WERI-Rb-1 (cell line): Measurements from ENCODE around the gene ABHD12.
A peak's percentile ranks its signal among the peaks of the same experiment; 100 is the strongest.

ENCODE experiments used
- DNase-seq: peaks from one replicate; pipeline ENCODE4 v3.0.0-alpha.2; 2020
- H3K27ac ChIP-seq: fragments of 250-450 bp; sonication (Bioruptor Pico); 2 replicates; pipeline ENCODE4 v1.5.1; 2020; ENCODE audit warnings: mild to moderate bottlenecking, moderate library complexity
- H3K27me3 ChIP-seq: fragments of 250-450 bp; sonication (Bioruptor Pico); 2 replicates; pipeline ENCODE4 v1.5.1; 2021; ENCODE audit warnings: mild to moderate bottlenecking, low read depth, moderate library complexity; ENCODE audit not compliant: insufficient read depth, severe bottlenecking
- H3K36me3 ChIP-seq: fragments of 250-450 bp; sonication (Bioruptor Pico); 2 replicates; pipeline ENCODE4 v1.5.1; 2020; ENCODE audit warnings: mild to moderate bottlenecking, moderate library complexity
- H3K4me3 ChIP-seq: 2 replicates; pipeline ENCODE4 v1.5.1; 2011; ENCODE audit warnings: low read depth, mild to moderate bottlenecking, control low read depth, low read length
- H3K9me3 ChIP-seq: fragments of 250-450 bp; sonication (Bioruptor Pico); 2 replicates; pipeline ENCODE4 v1.5.1; 2021; ENCODE audit warnings: mild to moderate bottlenecking, moderate library complexity; ENCODE audit not compliant: severe bottlenecking
- TF ChIP-seq, protein P1 (sequence below): IDR thresholded peaks from 2 replicates; pipeline ENCODE4 v1.5.1; 2011; ENCODE audit warnings: low read depth, mild to moderate bottlenecking, control low read depth, inconsistent platforms, low read length

ABHD12 gene

DNA sequence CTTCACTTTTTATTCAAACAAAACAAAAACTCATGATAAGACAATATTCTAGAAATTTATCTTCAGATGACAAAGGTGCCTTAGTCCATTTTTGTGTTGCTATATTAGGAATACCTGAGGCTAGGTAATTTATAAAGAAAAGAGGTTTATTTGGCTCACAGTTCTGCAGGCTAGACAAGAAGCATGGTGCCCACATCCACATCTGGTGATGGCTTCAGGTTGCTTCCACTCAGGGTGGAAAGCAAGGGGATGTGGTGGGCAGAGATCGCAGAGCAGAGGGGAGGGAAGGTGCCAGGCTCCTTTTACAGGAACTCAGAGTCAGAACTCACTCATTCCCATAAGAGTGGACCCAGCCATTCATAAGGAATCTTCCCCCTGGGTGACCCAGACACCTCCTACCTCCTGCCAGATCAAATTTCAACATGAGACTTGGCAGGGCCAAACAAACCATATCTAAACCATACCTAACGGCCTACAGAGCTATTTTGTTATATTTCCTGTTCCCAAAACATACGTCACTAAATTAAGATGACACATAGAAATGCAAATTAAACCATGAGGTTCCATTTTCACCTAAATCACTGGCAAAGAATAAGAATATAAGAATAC, 26.4 kb downstream of the ABHD12 start:
- no peaks in the 10 kb centered on the region for H3K9me3 ChIP-seq
- H3K36me3 ChIP-seq, result no peaks in the 10 kb centered on the region; the same call in 1 of the 2 replicates

DNA sequence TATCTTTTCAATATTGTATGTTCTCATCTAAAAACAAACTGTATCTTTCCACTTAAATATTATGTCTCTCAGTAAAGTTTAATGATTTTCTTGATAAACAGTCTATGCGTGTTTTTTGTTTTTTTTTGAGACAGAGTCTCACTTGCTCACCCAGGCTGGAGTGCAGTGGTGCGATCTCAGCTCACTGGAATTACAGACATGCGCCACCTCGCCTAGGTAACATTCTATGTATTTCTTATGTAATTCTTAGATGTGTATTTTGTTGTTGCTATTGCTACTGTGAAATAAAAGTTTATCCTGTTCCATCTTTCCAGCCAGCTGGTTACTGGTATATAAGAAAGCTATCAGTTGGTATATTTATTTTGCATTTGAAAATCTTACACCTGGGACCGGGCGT, 29.4 kb downstream of the ABHD12 start:
- H3K36me3 ChIP-seq, result no peaks in the 10 kb centered on the region; the same call in 1 of the 2 replicates

More for the DNA sequence above, 26.4 kb downstream of the ABHD12 start:
- no peak overlapping the region for H3K27ac ChIP-seq
- no peak overlapping the region for H3K4me3 ChIP-seq
- DNase-seq, result no peak
- TF ChIP-seq, protein P1, sequence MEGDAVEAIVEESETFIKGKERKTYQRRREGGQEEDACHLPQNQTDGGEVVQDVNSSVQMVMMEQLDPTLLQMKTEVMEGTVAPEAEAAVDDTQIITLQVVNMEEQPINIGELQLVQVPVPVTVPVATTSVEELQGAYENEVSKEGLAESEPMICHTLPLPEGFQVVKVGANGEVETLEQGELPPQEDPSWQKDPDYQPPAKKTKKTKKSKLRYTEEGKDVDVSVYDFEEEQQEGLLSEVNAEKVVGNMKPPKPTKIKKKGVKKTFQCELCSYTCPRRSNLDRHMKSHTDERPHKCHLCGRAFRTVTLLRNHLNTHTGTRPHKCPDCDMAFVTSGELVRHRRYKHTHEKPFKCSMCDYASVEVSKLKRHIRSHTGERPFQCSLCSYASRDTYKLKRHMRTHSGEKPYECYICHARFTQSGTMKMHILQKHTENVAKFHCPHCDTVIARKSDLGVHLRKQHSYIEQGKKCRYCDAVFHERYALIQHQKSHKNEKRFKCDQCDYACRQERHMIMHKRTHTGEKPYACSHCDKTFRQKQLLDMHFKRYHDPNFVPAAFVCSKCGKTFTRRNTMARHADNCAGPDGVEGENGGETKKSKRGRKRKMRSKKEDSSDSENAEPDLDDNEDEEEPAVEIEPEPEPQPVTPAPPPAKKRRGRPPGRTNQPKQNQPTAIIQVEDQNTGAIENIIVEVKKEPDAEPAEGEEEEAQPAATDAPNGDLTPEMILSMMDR, result no peak
- H3K27me3 ChIP-seq, result no peaks in the 10 kb centered on the region

DNA sequence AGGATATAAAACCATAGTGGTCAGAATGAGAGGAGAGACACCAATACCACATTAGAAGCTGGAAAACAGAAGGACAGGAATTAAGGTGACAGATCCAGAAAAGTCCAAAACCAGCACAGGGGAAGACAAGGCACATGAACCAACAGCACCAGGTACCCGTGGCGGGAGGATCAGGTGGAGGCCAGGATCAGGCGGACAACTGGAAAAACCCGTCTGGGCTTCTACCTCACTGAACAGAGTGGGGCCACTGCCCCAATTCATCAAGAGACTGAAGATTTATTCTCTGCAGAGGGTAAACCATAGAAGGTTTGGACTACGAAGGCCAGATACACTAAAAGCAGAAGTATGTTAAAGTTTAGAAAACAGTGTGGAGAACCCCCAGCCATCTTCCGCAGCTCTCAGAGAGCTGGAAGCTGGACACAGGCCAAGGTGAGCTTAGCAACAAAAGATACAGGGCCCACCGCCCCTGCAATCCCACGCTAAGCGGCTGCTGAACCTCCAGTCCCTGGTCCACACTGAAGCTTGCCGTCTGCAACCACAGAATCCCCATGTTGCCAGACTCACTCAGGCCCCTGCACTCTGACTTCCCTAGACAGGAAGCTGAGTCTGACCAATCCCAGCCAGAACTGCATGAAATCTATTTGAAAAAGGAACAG, 29.9 kb downstream of the ABHD12 start:
- Histone ChIP-seq H3K36me3 (no peaks in the 10 kb centered on the region; the same call in 1 of the 2 replicates), H3K27ac (no peak overlapping the region), H3K9me3 (no peaks in the 10 kb centered on the region), H3K4me3 (no peak overlapping the region), H3K27me3 (no peaks in the 10 kb centered on the region)
- TF ChIP-seq, protein P1, result no peak
- DNase-seq, result no peak

More for the DNA sequence above, 29.4 kb downstream of the ABHD12 start:
- no peaks in the 10 kb centered on the region for H3K9me3 ChIP-seq
- no peak overlapping the region for H3K4me3 ChIP-seq
- TF ChIP-seq, protein P1, result no peak
- no peaks in the 10 kb centered on the region for H3K27me3 ChIP-seq
- no peak overlapping the region for H3K27ac ChIP-seq
- DNase-seq, result no peak

DNA sequence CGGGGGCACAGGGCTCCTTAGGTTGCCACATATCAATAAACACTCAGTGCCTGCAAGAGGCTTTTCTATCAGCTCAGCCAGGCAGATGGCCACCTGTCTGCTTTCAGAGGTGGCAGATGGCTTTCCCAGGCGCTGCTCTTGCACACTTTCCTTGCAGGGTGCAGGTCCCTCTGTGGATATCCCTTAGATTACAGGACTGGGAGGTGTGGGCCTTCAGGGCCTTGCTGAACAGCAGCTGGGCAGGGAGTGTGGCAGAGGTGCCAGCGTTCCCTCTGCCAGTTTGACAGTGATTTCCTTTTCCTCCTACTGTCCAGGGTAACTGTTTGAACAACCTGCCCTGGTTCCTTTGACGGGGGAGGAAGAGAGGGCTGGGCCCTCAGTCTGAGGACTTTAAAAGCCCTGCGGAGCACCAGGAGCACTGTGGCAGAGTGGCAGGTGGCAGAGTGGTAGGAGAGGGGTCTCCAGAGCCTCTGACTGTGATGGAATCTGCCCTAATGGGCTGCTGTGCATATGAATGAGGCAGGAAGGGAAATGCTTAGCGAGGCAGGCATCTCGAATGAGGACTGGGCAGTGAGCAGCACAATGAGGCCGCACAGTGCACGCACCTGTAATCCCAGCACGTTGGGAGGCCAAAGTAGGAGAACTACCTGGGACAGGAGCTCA, 34.2 kb downstream of the ABHD12 start:
- H3K27me3 ChIP-seq, result no peaks in the 10 kb centered on the region
- peak overlapping the region; percentile 74 for H3K27ac ChIP-seq
- H3K36me3 ChIP-seq, result no peaks in the 10 kb centered on the region
- no peak overlapping the region for H3K4me3 ChIP-seq
- H3K9me3 ChIP-seq, result no peaks in the 10 kb centered on the region
- DNase-seq, result peak; percentile 92
- TF ChIP-seq, protein P1, result no peak

DNA sequence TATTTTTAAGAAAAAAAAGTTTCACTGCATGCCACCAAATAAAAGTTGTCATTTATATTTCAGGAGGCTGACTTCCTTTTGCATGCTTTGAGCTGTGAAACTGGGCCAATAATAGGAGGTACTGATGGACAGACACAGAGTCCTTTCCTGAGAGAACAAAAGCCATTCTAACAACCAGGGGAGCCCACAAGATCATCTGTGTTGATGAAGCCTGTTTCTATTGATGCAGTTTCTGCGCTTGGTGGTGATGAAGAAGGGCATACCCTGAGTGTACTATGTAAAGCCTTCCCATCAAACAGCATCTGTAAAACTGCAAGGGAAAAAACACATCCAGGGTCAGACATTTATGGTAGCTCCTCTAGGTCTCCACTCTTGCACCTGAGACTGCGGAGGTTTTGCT, 34.8 kb downstream of the ABHD12 start:
- peak overlapping the region; percentile 74 for H3K27ac ChIP-seq
- TF ChIP-seq, protein P1, result no peak

More for the DNA sequence above, 34.8 kb downstream of the ABHD12 start:
- Histone ChIP-seq H3K27me3 (no peaks in the 10 kb centered on the region), H3K4me3 (no peak overlapping the region), H3K36me3 (no peaks in the 10 kb centered on the region), H3K9me3 (no peaks in the 10 kb centered on the region)
- DNase-seq, result no peak
